IPS-11a (cell line): ENCODE results near the gene SLC9A3.

Source experiments
- H3K4me3 ChIP-seq: one replicate; pipeline ENCODE4 v1.5.1; 2013; ENCODE audit warnings: low read depth, low read length, control low read depth

The SLC9A3 gene

GRCh38 chr5:555058-555623, 30.9 kb upstream of the SLC9A3 start:
- no peak overlapping the region for H3K4me3 ChIP-seq

GRCh38 chr5:554284-554988, 30.2 kb upstream of the SLC9A3 start:
- H3K4me3 ChIP-seq: no peak overlapping the region

DNA sequence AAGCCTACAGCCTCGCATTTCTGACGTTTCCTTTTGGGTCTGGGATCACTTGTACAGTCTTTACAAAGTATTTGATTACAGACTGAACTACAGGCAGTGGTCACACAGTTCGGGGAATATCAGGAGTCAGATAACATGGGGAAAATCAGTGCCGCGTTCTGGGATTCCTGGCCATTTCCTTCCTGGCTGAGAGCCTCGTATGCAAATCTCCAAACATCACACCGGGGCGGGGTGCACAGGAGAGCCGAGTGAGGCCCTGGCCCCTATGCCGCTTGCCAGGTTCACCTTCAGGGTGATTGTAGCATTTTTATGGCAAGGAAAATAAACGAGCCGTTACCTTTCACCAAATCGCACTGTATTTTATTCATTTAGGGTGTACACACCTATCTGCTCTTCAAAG, 29.6 kb upstream of the SLC9A3 start:
- no peak overlapping the region for H3K4me3 ChIP-seq

DNA sequence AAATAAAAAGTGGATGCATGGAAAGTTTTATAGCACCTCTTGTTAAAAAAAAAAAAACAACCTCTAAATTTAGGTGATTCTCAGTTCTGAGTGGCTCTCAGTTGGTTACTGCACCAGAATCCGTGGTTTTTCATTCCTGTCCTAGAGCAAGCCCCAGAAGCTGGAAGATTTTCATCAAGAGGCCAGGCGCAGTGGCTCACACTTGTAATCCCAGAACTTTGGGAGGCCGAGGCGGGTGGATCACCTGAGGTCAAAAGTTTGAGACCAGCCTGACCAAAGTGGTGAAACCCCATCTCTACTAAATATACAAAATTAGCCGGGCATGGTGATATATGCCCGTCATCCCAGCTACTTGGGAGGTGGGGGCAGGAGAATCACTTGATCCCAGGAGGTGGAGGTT, 27.2 kb upstream of the SLC9A3 start:
- H3K4me3 ChIP-seq: no peak overlapping the region

- H3K4me3 ChIP-seq: no peak overlapping the region
Observed at GRCh38 chr5:549229-549628, 25.0 kb upstream of the SLC9A3 start.

GRCh38 chr5:548256-548655, 24.0 kb upstream of the SLC9A3 start:
- H3K4me3 ChIP-seq: no peak overlapping the region

DNA sequence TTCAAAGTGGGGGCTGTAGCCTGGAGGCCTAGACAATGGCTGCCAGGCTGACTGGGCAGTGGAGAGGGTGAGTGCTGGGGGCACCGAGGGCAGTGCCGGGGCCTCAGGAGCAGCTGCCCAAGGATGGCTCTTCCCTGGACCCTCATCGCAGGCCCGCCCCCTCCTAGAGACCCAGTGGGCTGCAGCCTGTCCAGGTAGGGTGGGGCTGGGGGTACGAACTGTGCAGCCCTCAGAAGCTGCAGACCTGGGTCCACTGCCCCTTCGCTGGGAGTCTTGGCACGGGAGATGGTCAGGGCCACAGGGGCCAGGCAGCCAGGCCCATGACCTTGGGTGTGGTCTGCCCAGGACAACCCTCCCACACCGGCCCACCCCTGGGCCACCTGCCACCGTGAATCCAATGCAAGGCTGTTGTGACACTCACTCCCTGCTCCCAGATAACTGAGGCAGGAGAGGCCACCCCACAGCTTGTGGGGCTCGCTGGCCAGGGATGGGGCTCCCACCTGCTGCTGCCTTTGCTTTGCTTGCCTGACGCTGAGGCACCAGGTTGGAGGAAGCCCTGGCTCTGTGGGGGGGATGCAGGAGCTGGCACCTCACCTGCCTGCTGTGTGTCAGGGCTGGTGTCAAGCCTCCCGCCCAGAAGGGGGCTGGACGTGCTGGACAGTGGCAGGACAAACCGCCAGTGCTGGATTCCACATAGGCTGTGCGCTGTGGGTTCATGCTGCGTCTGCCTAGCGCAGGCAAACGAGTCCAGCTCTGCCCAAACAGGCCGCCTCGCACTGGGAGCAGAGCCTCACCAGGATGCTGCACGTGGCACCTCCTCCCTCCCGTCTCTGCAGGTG, 23.1 kb upstream of the SLC9A3 start:
- H3K4me3 ChIP-seq: no peak overlapping the region

DNA sequence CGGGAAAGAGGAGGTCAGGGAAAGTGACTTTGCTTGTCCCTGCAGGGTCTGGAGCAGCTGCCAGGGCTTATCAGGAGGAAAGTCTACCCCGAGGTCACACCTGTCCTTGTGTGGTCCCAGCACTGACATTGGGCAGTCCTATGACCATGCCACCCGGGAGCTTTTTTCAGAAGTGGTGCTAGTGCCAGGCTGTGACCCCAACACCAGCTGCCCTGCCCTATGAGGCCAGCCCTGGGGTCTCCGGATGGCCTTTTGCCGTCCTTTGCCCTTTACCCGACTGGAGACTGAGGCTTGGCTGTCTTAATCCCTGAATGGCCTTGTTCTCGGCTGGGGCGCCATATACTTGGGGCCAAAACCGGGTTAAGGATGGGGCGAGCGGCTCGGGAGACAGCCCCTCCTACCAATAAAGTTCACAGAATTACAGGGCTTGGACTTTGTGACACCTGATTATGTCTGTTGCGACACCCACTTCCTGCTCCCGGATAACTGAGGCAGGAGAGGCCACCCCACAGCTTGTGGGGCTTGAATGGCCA, 22.2 kb upstream of the SLC9A3 start:
- no peak overlapping the region for H3K4me3 ChIP-seq

DNA sequence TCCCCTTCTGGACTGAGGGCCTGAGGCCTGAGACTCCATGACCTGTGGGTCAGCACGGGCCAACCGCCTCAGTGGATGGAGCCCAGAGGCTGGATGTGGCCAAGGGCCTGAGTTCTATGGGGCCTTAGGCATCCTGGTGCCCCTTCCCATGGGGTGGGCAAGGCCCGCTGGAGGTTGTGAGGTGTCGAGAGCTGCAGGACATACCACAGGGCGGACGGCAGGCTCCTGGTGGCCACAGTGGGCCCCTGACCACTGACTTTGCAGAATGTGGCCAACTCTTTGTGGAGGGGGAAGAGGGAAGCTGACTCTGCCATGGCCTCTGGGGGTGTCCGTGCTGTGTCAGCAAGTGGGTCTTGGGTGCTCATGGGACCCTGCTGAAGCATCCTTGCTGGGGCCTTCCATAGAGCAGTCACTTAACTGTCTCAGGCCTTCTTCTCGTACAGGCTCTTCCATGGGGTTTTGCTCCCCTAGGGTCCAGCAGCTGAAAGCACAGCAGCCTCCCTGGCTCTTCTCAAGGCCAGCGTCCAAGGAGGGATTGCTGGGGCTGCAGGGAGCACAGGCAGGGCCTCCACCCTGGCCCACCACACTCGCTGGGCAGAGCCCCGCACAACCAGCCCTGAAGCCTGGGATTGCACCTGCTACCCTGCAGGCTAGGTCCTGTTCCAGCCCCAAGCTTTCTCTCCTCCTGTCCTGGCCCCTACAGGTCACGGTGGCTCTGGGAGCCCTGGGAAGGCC, 21.6 kb upstream of the SLC9A3 start:
- H3K4me3 ChIP-seq: no peak overlapping the region

DNA sequence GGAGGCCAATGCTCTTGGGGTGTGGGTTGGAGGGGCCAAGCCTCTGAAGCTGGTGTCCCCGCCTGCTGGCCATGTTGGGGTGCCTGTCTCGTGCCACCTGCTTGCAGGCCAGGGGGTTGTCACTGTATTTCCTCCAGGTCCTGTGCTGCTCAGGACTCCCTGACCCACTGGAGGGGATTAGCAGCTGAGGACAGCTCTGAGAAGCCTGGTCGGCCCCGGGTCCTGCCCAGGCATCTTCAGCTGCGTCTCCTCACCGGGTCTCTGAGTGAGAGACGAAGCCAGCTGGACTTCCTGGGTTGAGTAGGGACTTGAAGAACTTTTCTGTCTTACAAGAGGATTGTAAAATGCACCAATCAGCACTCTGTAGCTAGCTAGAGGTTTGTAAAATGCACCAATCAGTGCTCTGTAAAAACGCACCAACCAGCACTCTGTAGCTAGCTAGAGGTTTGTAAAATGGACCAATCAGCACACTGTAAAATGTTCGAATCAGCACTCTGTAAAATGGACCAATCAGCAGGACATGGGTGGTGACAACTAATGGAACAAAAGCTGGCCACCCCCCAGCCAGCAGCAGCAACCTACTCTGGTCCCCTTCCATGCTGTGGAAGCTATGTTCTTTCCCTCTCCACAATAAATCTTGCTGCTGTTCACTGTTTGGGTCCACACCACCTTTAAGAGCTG, 20.6 kb upstream of the SLC9A3 start:
- no peak overlapping the region for H3K4me3 ChIP-seq

DNA sequence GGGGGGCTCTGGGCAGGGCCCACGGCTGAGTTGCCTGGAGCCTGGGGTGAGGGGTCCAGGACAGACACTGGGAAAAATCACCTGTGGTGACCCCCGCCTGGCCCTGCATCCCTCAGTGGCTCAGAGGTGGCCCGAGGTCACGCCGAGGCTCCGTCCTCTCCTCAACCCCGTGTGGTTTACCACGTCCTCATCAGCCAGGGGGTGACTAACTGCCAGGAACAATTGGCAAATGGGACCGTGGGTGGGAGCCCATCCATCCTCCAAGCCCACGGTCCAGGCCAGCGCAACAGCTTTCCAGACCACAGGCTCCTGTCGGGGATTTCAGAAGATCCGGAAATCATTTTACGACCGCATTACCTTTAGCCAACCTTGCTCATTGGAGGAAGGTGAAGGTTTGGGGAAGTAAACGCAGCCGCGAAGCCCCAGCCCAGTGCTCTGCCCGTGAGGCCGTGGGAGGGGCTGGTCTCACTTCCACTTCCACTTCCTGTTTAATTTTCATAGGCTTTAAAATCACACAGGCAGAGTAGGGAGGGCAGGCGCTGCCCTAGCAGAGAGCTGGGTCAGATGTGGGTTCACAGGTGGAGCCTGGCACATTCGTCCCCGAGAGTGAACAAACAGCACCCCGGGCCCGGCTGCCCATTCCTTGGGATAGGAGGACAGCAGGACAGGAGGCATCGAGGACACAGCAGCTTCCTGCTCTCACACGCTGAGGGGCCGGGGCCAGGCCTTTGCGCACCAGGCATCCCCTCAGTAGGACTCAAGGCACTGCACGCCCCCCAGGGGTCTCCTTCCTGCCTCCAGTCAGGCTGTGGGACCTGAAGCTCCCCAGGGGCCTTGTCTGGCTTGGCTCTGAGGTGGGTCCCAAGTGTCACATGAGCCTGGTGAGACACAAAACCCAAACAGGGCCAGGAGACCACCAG, 19.8 kb upstream of the SLC9A3 start:
- no peak overlapping the region for H3K4me3 ChIP-seq

DNA sequence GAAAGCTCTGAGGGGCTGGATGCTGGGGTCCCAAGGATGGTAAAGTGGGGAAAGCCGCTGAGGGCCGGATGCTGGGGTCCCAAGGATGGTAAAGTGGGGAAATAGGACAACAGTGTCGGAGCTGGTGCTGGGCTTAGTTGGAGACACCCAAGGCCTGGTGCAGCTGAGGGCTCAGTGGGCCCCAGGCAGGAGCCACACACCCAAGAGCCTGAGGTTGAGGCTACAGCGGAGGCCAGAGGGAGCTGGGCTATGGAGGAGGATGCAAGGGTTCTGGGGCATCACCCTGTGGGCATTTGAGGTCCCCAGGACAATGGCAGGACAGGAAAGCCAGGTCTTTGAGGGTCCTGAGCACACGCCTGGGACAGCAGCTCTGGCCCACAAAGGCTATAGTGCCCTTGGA, 19.1 kb upstream of the SLC9A3 start:
- no peak overlapping the region for H3K4me3 ChIP-seq

DNA sequence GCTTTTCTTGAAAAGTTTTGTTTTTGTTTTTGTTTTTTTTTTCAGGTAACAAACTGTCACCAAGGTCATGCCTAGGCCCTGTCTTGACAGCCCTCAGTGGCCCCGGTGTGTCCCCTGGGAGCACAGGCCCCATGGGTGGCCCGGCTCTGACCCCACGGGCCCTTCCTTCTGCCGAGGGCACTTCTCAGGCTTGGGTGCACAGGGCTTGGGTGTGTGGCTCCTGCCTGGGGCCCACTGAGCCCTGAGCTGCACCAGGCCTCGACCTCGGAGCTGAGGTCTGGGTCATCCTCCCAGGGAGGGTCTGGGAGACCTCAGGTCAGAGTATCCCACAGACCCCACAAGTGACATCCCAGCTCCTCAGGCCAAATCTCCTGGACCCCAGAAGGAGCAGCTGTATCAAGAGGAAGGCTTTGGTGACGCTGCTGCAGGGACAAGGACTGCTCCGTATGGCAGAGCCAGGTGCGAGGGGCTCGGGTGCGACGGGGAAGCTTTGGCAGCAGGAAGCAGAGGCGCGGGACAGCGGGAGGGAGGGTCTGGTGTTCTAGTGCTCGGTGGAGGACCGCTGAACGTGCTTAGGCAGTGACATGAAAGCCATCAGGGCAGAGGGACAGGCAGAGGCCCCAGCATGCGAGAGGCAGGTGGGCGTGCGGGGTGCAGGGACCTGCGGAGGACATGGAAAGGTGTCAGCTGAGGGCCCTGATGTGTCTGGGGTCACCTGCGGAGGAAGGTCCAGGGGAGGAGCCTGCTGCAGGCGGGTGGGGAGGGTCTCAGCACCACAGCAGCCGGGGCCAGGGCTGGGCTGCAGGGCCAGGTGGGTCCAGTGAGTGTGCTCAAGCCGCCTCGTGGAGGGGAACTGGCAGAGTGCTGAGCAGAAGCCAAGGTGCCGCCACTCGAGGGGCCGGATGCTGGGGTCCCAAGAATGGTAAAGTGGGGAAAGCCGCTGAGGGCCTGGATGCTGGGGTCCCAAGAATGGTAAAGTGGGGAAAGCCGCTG, 18.4 kb upstream of the SLC9A3 start:
- no peak overlapping the region for H3K4me3 ChIP-seq

- H3K4me3 ChIP-seq: no peak overlapping the region
Observed at GRCh38 chr5:541539-542318, 17.5 kb upstream of the SLC9A3 start.

DNA sequence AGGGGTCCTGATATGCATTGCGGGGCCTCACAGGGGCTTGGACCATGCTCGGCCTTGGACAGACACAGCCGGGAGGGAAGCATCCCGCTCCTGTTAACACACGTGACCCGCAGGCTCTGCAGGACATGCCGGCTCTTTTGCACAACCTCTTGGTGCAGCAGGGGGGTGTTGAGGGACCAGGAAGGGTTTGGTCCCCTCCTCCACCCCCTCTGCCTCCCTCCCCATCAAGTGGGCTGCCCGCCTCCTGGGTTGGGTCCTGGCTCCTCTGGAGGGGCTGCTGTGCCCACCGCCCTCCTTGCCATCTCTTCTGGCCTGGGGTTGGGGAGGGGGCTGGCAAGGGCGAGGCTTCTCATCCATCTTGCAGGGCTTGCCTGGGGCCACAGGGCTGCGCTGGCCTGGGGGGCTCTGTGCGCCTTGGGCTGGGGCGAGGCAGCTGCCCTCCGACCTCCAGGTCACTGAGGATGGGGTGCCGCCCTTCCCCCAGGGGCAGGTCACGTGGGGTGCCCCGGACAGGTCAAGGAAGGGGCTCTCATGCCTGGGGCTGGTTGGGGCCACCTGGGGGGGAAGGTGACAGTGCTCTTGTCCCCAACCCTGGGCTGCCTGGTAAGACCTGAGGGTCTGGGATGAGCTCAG, 16.8 kb upstream of the SLC9A3 start:
- H3K4me3 ChIP-seq: no peak overlapping the region

GRCh38 chr5:540071-540905, 16.0 kb upstream of the SLC9A3 start:
- no peak overlapping the region for H3K4me3 ChIP-seq
